IPS-20b (cell line): ENCODE measurements around the gene SACM1L.

Experiments
- H3K27ac ChIP-seq: one replicate; pipeline ENCODE4 v1.5.1; 2013; ENCODE audit warnings: low read length
- H3K27me3 ChIP-seq: 2 replicates; pipeline ENCODE4 v1.6.1; 2013; ENCODE audit warnings: mild to moderate bottlenecking, low read length, inconsistent platforms; ENCODE audit not compliant: insufficient read depth
- H3K36me3 ChIP-seq: 2 replicates; pipeline ENCODE4 v1.6.1; 2013; ENCODE audit warnings: low read depth, mild to moderate bottlenecking, inconsistent platforms, low read length, moderate library complexity; ENCODE audit not compliant: insufficient read depth
- H3K4me1 ChIP-seq: 2 replicates; pipeline ENCODE4 v1.6.1; 2013; ENCODE audit warnings: mild to moderate bottlenecking, control low read depth, inconsistent platforms, low read length, moderate library complexity; ENCODE audit not compliant: insufficient read depth
- H3K4me3 ChIP-seq: 2 replicates; pipeline ENCODE4 v1.5.1; 2013; ENCODE audit warnings: mild to moderate bottlenecking, low read length, inconsistent platforms
- H3K9ac ChIP-seq: 2 replicates; pipeline ENCODE4 v1.6.1; 2013; ENCODE audit warnings: low read depth, mild to moderate bottlenecking, inconsistent platforms, low read length, moderate library complexity
- H3K9me3 ChIP-seq: 2 replicates; pipeline ENCODE4 v1.6.1; 2013; ENCODE audit warnings: mild to moderate bottlenecking, low read depth, low read length, inconsistent platforms; ENCODE audit not compliant: insufficient read depth

Gene SACM1L

DNA sequence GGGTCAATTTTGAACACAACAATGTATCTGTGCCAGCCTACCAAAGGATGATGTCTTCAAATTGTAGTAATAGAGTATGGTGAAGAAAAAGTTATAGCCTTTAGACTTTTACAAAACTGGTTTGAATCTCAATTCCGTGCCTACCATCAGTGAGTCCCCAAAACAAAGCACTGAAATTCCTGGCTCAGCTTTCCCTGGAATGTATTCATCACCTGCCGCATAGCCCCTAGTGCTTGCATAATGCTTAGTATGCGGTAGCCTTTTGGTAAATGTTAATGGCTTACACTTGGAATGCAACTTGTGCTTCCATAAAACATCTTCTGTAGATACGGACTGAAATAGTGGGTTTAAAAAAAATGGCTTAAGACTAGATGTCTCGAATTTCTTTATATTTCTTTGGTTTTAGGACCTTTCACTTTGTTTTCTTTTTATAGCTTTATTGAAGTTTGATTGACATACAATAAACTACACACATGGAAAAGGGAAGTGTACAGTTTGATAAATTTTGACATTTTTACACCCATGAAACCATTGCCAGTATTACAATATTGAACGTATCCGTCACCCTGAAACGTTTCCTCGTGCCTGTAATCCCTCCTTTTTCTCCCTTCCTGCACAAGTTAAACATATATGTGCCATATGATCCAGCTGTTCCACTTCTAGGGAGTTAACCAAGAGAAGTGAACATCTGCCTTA lies 12.1 kb downstream of the SACM1L start:
- Histone ChIP-seq H3K27me3 (no peaks in the 10 kb centered on the region), H3K9me3 (no peaks in the 10 kb centered on the region), H3K36me3 (peaks cover 32% of the 10 kb centered on the region), H3K9ac (peak overlapping the region; percentile 23; the same call in 1 of the 2 replicates), H3K4me3 (peak overlapping the region; percentile 53), H3K27ac (peak overlapping the region; percentile 58), H3K4me1 (peaks cover 30% of the 10 kb centered on the region)

DNA sequence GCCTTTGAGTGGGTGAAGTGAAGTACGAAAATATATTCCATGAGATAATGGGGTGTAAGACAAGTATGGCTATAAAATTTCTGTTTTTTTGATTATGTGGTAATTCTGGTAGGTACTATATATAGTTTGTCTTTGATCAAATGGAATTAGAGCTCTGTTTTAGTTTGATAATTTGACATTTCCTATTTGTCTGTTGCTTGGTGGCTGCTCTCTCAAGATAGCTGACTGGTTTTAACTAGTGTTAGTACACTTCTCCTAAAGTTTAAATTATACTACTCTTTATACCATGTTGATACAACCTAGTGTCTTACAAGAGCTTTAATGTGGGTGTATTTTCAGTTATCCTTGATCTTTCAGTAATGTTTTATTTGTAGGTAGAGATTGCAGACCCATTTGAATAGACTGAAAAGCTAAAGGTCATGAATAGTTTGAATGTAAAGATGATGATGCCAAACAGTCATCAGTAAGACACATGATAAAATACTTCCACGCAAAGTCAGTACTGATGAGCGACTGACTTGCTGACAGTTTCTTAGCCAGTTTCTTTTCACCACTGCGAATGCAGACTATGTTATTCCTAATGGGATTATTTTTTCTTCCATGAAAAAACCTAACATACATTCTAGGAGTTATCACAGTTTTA lies 15.2 kb downstream of the SACM1L start:
- H3K27me3 ChIP-seq = no peaks in the 10 kb centered on the region
- H3K4me1 ChIP-seq = peaks cover 30% of the 10 kb centered on the region
- no peak overlapping the region for H3K9ac ChIP-seq
- H3K4me3 ChIP-seq = no peak overlapping the region
- H3K36me3 ChIP-seq = peaks cover 54% of the 10 kb centered on the region
- H3K27ac ChIP-seq = no peak overlapping the region
- H3K9me3 ChIP-seq = no peaks in the 10 kb centered on the region

DNA sequence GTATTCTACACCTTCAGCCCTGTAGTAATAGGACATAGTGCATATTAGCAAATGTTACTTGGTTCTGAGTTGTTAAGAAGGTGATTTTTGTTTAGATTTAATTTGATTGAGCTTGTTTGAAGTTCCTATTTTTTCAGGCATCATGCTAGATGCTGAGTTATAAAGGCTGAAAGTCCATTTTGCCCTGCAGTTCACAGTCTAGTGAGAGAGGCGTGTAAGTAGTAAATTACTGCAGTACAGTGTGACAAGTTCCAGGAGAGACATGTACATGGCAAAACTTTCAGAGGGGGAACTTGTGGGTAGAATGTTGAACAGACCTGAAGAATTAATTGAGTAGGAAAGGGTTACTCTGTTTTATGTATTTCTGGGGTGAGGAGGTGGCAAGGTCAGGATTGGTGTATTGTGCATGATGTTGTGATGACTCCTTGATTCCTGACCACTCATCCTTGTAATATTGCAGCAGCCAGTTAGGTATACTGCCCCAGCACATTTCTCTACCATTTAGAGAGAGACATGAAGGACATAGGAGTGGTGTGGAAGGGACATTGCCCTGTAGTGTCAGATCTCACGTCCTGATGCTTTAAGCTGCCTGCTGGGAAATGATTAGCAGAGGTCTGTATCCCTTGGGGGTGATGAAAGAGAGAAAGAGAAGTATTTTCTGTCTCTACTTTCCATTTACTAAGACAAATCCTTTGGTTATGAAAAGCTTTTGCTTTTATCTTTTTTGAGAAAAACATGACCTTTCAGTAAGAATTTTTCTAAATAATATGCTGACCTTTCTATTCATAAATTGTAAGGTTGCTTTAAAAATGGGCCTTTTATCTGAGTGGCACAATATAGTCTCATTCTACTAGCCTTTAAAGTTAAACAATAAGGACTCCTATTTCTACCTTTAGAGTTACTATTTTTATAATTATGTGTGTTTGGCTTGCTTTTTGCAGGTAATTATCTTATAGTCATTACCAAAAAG lies 16.9 kb downstream of the SACM1L start:
- peaks cover 21% of the 10 kb centered on the region for H3K4me1 ChIP-seq
- H3K27ac ChIP-seq = no peak overlapping the region
- H3K27me3 ChIP-seq = no peaks in the 10 kb centered on the region
- H3K9me3 ChIP-seq = no peaks in the 10 kb centered on the region
- H3K36me3 ChIP-seq = peaks cover 67% of the 10 kb centered on the region
- H3K4me3 ChIP-seq = no peak overlapping the region
- H3K9ac ChIP-seq = no peak overlapping the region

- no peaks in the 10 kb centered on the region for H3K4me1 ChIP-seq
- no peak overlapping the region for H3K27ac ChIP-seq
- no peak overlapping the region for H3K4me3 ChIP-seq
- peaks cover 85% of the 10 kb centered on the region for H3K36me3 ChIP-seq
- no peaks in the 10 kb centered on the region for H3K9me3 ChIP-seq
- no peaks in the 10 kb centered on the region for H3K27me3 ChIP-seq
- H3K9ac ChIP-seq = no peak overlapping the region
Observed at GRCh38 chr3:45711931-45712330, 22.7 kb downstream of the SACM1L start.

GRCh38 chr3:45712434-45713110 lies 23.4 kb downstream of the SACM1L start:
- Histone ChIP-seq H3K36me3 (peaks cover 83% of the 10 kb centered on the region), H3K27me3 (no peaks in the 10 kb centered on the region), H3K4me3 (no peak overlapping the region), H3K27ac (no peak overlapping the region), H3K4me1 (no peaks in the 10 kb centered on the region), H3K9ac (no peak overlapping the region), H3K9me3 (no peaks in the 10 kb centered on the region)

DNA sequence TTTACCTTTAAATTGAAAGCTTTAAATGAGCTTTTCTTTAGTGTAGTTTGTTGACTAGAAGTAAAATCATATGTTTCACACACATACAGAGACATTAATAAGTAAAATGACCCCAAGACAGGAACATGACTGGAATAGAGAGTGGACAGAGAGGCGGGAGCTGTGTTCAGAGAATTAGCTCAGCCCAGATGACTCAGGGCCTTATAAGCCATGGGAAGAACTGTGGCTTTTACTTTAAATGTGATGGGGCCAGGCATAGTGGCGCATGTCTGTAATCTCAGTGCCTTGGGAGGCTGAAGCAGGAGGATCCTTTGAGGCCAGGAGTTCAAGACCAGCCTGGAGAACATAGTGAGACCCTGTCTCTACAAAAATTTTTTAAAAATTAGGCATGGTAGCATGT lies 26.7 kb downstream of the SACM1L start:
- no peak overlapping the region for H3K27ac ChIP-seq
- no peaks in the 10 kb centered on the region for H3K4me1 ChIP-seq
- no peaks in the 10 kb centered on the region for H3K9me3 ChIP-seq
- H3K36me3 ChIP-seq = peaks cover 81% of the 10 kb centered on the region
- no peak overlapping the region for H3K9ac ChIP-seq
- H3K27me3 ChIP-seq = no peaks in the 10 kb centered on the region
- H3K4me3 ChIP-seq = no peak overlapping the region

DNA sequence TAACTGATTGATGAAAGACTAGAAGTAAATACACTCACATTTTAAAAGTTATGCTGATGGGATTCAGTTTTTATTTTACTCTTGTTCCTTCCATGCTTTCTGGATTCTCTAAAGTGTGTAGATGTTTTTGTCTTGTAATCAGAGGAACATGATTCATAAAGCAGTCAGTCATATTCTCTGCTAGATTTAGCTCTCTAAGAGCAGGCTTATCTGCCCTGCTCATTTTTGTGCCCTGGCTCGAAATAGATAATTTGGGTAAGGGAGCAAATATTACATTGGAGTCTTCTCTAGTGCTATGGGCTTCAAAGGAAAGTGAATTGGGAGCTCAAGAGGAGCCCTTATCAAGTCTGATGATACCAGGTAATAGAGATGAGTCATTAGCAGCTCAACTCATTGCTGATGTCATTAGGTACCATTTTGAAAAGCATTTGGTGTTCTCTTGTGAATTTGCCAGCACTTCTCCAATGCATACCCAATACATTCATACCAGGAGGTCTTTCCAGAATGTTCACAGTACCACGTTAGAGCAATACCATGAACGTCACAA lies 27.7 kb downstream of the SACM1L start:
- H3K36me3 ChIP-seq = peaks cover 76% of the 10 kb centered on the region
- H3K27me3 ChIP-seq = no peaks in the 10 kb centered on the region
- no peaks in the 10 kb centered on the region for H3K9me3 ChIP-seq
- no peaks in the 10 kb centered on the region for H3K4me1 ChIP-seq
- H3K9ac ChIP-seq = no peak overlapping the region
- no peak overlapping the region for H3K27ac ChIP-seq
- no peak overlapping the region for H3K4me3 ChIP-seq

- Histone ChIP-seq H3K9me3 (no peaks in the 10 kb centered on the region), H3K27me3 (no peaks in the 10 kb centered on the region), H3K4me3 (no peak overlapping the region), H3K36me3 (peaks cover 78% of the 10 kb centered on the region), H3K9ac (no peak overlapping the region), H3K27ac (no peak overlapping the region), H3K4me1 (no peaks in the 10 kb centered on the region)
Observed at GRCh38 chr3:45719655-45720487, 30.7 kb downstream of the SACM1L start.

- Histone ChIP-seq H3K27me3 (no peaks in the 10 kb centered on the region), H3K4me1 (no peaks in the 10 kb centered on the region), H3K4me3 (no peak overlapping the region), H3K36me3 (peaks cover 75% of the 10 kb centered on the region), H3K9ac (no peak overlapping the region), H3K9me3 (no peaks in the 10 kb centered on the region), H3K27ac (no peak overlapping the region)
Observed at GRCh38 chr3:45724911-45725310, 35.7 kb downstream of the SACM1L start.

DNA sequence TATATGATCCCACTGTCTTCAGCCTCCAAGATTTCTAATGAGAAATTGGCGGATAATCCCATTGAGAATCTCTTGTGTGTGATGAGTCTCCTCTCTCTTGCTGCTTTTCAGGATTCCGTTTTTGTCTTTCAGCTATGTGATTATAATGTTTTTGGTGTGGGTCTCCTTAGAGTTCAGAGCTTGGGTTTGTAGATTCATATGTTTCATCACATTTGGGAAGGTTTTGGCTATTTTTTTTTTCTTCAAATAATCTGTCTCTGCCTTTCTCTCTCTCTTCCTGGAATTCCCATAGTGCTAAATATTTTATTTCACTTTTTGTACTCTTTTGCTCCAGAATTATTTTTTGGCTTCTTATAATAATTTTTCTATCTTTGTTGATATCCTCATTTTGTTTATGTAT lies 40.4 kb downstream of the SACM1L start:
- Histone ChIP-seq H3K27me3 (no peaks in the 10 kb centered on the region), H3K4me1 (no peaks in the 10 kb centered on the region), H3K9ac (no peak overlapping the region), H3K27ac (no peak overlapping the region), H3K4me3 (no peak overlapping the region), H3K36me3 (peaks cover 79% of the 10 kb centered on the region), H3K9me3 (no peaks in the 10 kb centered on the region)
